Smooth muscle cell (in vitro differentiated cells): Measurements from ENCODE around the gene VWA2. TPM values are rescaled to one million over a fixed set of nuclear protein-coding genes. Genes with fewer than 3 reads are reported as not detected.

Source experiments
- DNase-seq: peaks from one replicate; lab custom pipeline; 2025; ENCODE audit not compliant: unreplicated experiment; lab: John Stamatoyannopoulos, UW
- H2AFZ ChIP-seq: fragments of 200-600 bp; sonication (generic); 2 replicates; pipeline ENCODE4 v1.6.0; 2016; ENCODE audit warnings: antibody characterized with exemption, low read depth, mild to moderate bottlenecking
- H3F3A ChIP-seq: fragments of 200-600 bp; sonication (generic); 2 replicates; pipeline ENCODE4 v1.6.0; 2017; ENCODE audit warnings: antibody characterized with exemption, low read depth
- H3K27ac ChIP-seq: fragments of 200-600 bp; sonication (generic); 2 replicates; pipeline ENCODE4 v1.5.1; 2016; ENCODE audit warnings: low read depth, mild to moderate bottlenecking
- H3K27me3 ChIP-seq: fragments of 200-600 bp; sonication (generic); 2 replicates; pipeline ENCODE4 v1.6.1; 2016; ENCODE audit warnings: low read depth, mild to moderate bottlenecking
- H3K36me3 ChIP-seq: fragments of 200-600 bp; sonication (generic); 2 replicates; pipeline ENCODE4 v1.5.1; 2016; ENCODE audit warnings: low read depth
- H3K4me1 ChIP-seq: fragments of 200-600 bp; sonication (generic); 2 replicates; pipeline ENCODE4 v1.5.1; 2016; ENCODE audit warnings: low read depth
- H3K4me2 ChIP-seq: fragments of 200-600 bp; sonication (generic); 2 replicates; pipeline ENCODE4 v1.6.0; 2016; ENCODE audit warnings: mild to moderate bottlenecking
- H3K4me3 ChIP-seq: fragments of 200-600 bp; sonication (generic); 2 replicates; pipeline ENCODE4 v1.5.1; 2016; ENCODE audit warnings: mild to moderate bottlenecking
- H3K79me2 ChIP-seq: fragments of 200-600 bp; sonication (generic); 2 replicates; pipeline ENCODE4 v1.6.0; 2016; ENCODE audit warnings: low read depth, mild to moderate bottlenecking
- H3K9ac ChIP-seq: fragments of 200-600 bp; sonication (generic); 2 replicates; pipeline ENCODE4 v1.6.0; 2016; ENCODE audit warnings: low read depth
- H3K9me3 ChIP-seq: fragments of 200-600 bp; sonication (generic); replicated peaks from 2 replicates; pipeline ENCODE4 v1.5.1; 2016; ENCODE audit warnings: low read depth
- H4K20me1 ChIP-seq: fragments of 200-600 bp; sonication (generic); 2 replicates; pipeline ENCODE4 v1.6.0; 2016; ENCODE audit warnings: low read depth
- WGBS: methylation state at CpG from one replicate; pipeline ENCODE4 v1.1.7; 2016; ENCODE audit warnings: low lambda C conversion rate; 5-methylcytosine and 5-hydroxymethylcytosine counted together
- polyA plus RNA-seq: library from polyadenylated mRNA; unstranded; fragments of >200 nt; fragmentation: Nextera tagmentation; extraction: Ambion mirVana; gene quantifications from 2 replicates; pipeline ENCODE4 v1.2.1, GENCODE V29; 2016
- total RNA-seq: library from RNA; depleted of rRNA; stranded (reverse); fragments of >200 nt; gene quantifications from 2 replicates; pipeline ENCODE4 v1.2.3, GENCODE V29; 2014
- TF ChIP-seq, protein P1 (sequence below): fragments of 200-600 bp; sonication (generic); IDR thresholded peaks from 2 replicates; pipeline ENCODE4 v1.5.1; 2017; ENCODE audit warnings: borderline replicate concordance, mild to moderate bottlenecking, antibody characterized with exemption; ENCODE audit not compliant: insufficient read depth, poor library complexity, severe bottlenecking

Gene VWA2
- total and polyA plus RNA-seq, 2 experiments from 2014 or later: 0.06 to 0.36 TPM

GRCh38 chr10:114261076-114261475, 22.0 kb downstream of the VWA2 start:
- no peak for DNase-seq
- H3K4me1 ChIP-seq: peaks cover 10% of the 10 kb centered on the region
- no peak overlapping the region for H2AFZ ChIP-seq
- no peak overlapping the region for H3K4me3 ChIP-seq
- H3K36me3 ChIP-seq: no peaks in the 10 kb centered on the region
- TF ChIP-seq, protein P1, sequence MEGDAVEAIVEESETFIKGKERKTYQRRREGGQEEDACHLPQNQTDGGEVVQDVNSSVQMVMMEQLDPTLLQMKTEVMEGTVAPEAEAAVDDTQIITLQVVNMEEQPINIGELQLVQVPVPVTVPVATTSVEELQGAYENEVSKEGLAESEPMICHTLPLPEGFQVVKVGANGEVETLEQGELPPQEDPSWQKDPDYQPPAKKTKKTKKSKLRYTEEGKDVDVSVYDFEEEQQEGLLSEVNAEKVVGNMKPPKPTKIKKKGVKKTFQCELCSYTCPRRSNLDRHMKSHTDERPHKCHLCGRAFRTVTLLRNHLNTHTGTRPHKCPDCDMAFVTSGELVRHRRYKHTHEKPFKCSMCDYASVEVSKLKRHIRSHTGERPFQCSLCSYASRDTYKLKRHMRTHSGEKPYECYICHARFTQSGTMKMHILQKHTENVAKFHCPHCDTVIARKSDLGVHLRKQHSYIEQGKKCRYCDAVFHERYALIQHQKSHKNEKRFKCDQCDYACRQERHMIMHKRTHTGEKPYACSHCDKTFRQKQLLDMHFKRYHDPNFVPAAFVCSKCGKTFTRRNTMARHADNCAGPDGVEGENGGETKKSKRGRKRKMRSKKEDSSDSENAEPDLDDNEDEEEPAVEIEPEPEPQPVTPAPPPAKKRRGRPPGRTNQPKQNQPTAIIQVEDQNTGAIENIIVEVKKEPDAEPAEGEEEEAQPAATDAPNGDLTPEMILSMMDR: no peak
- WGBS: 16% methylated on average over 2 of the region's 2 CpGs
- H3K79me2 ChIP-seq: no peaks in the 10 kb centered on the region
- H3K9ac ChIP-seq: peak overlapping the region; percentile 41
- no peaks in the 10 kb centered on the region for H4K20me1 ChIP-seq
- H3K4me2 ChIP-seq: peak overlapping the region; percentile 22
- H3K27ac ChIP-seq: peak overlapping the region; percentile 74
- no peaks in the 10 kb centered on the region for H3K9me3 ChIP-seq
- H3F3A ChIP-seq: peaks cover 17% of the 10 kb centered on the region
- H3K27me3 ChIP-seq: no peaks in the 10 kb centered on the region

GRCh38 chr10:114262496-114262895, 23.4 kb downstream of the VWA2 start:
- Histone ChIP-seq H3K4me2 (no peak overlapping the region), H4K20me1 (no peaks in the 10 kb centered on the region), H3K36me3 (no peaks in the 10 kb centered on the region), H3K27me3 (no peaks in the 10 kb centered on the region), H3K9me3 (no peaks in the 10 kb centered on the region), H3K27ac (no peak overlapping the region), H2AFZ (no peak overlapping the region), H3K4me1 (peaks cover 10% of the 10 kb centered on the region), H3F3A (peaks cover 12% of the 10 kb centered on the region), H3K4me3 (no peak overlapping the region), H3K79me2 (no peaks in the 10 kb centered on the region), H3K9ac (no peak overlapping the region)
- TF ChIP-seq, protein P1: no peak
- WGBS: 65% methylated on average over 4 of the region's 4 CpGs
- no peak for DNase-seq

GRCh38 chr10:114265392-114266053, 26.5 kb downstream of the VWA2 start:
- WGBS: 93% methylated on average over 6 of the region's 6 CpGs
- Histone ChIP-seq H3K27me3 (no peaks in the 10 kb centered on the region), H3K36me3 (no peaks in the 10 kb centered on the region), H2AFZ (no peak overlapping the region), H3K79me2 (no peaks in the 10 kb centered on the region), H3K4me3 (no peak overlapping the region), H3K27ac (no peak overlapping the region), H3F3A (no peaks in the 10 kb centered on the region), H4K20me1 (no peaks in the 10 kb centered on the region), H3K9ac (no peak overlapping the region), H3K4me1 (no peaks in the 10 kb centered on the region), H3K4me2 (no peak overlapping the region), H3K9me3 (no peaks in the 10 kb centered on the region)
- TF ChIP-seq, protein P1: no peak
- DNase-seq: no peak

DNA sequence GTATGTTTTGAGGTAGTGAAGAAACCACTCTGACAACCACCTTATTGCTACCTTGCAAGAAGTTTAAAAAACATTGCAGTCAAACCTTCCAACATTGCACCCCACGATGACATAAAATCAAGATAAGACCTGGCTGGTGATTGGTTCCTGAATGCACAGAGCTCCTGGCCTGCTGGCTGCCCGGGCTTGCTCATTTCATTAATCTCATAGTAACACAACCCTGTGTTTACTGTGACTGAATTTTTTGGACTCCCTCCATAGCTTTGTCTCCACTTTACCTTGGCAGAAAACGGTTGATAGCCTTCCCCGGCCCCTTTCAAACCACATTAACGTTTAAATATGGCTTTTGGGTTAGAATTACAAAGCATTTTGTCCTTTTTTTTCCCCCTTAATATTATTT, 27.5 kb downstream of the VWA2 start:
- H3K4me2 ChIP-seq: no peak overlapping the region
- no peak overlapping the region for H3K9ac ChIP-seq
- no peaks in the 10 kb centered on the region for H3K4me1 ChIP-seq
- no peak overlapping the region for H2AFZ ChIP-seq
- no peak for DNase-seq
- WGBS: 73% methylated on average over 5 of the region's 5 CpGs
- no peak overlapping the region for H3K4me3 ChIP-seq
- H3K27me3 ChIP-seq: no peaks in the 10 kb centered on the region
- H3K79me2 ChIP-seq: no peaks in the 10 kb centered on the region
- H3K27ac ChIP-seq: no peak overlapping the region
- H3K36me3 ChIP-seq: no peaks in the 10 kb centered on the region
- H3F3A ChIP-seq: peaks cover 9% of the 10 kb centered on the region
- no peaks in the 10 kb centered on the region for H3K9me3 ChIP-seq
- TF ChIP-seq, protein P1: no peak
- no peaks in the 10 kb centered on the region for H4K20me1 ChIP-seq
